Stimulated activated naive CD4-positive, alpha-beta T cell (primary cell): ENCODE data around the gene MAGI2.
"Not testable (repeated sequence)": the region's sequence is repeated elsewhere in the genome, so short reads cannot be mapped to it uniquely, and the experiment has no call there.

Experiments
- DNase-seq, 6 experiments: peaks; one replicate each; lab custom pipeline; 2025; lab: John Stamatoyannopoulos, UW

MAGI2 gene

GRCh38 chr7:78562191-78562590, 891.3 kb downstream of the MAGI2 start:
- no peak for DNase-seq

DNA sequence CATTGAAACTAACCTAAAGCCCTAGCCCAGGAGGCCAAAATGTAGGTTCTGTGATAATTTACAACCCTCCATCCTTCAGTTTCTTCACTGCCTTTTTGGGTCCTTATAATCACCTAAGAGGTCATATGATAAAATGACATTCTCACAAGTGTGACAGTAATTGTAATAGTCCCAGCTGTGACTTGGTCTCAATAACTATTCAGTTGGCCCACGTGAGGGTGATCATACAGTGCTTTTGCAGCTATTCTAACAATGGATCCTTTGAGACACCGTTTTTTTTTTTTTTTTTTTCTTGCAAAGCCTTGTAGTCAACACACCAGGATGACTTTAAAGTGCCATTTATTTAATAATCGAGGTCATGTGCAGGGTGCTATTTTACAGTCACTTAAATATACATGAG, 894.9 kb downstream of the MAGI2 start:
- no peak for DNase-seq

DNA sequence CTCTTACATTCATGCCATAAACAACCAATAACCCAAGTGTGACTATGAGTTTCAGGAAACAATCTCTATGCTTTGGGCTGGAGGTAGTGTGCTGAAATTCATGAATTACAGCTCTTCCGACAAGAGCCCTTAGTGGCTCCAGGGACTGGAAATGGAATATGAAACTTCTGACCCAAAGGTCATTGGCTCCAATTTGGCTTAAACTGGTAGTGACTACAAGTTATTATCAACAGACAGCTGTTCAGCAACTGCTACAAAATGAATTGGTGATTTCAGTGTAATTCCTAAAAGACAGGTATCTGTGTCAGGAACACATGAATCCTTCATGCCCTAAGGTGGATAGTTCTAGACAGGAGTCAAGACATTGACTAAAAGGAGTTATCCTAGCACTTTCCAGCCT, 909.5 kb downstream of the MAGI2 start:
- no peak for DNase-seq

- no peak for DNase-seq
Observed at GRCh38 chr7:78542981-78543380, 910.5 kb downstream of the MAGI2 start.

DNA sequence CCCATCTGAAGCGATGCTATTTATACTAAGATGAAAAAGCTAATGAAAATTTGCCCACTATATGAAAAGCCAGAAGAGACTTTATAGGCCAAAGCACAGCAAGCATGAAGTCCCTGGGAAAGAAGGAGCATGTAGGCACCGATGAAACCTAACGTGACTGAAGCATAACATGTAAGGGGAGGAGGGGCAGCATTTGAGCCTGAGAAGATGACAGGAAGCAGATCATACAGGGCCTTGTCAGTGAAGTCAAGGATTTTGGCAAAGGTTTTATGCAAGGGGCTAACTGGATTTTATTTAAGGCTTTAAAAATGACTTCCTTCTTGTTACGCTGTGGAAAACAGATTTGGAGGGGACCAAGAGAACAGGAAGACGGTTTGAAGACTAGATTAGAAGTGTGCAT, 910.9 kb downstream of the MAGI2 start:
- no peak for DNase-seq

DNA sequence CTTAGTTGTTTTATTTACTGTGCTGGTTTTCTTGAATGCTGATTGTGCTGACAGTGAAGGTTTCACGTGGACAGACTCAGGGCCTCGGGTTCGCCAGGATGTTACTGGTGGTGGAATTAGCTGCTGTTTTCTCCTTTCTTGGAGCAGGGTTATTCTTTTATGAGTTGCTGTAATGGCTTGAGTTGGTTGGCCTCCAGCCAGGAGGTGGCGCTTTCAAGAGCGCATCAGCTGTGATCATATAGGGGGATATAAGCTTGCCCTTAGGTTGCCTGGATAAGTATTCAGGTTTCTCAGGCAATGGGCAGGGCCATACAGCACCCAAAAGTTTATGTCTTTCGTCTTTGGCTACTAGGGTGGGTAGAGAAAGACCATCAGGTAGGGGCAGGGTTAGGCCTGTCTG, 913.6 kb downstream of the MAGI2 start:
- no peak for DNase-seq

DNA sequence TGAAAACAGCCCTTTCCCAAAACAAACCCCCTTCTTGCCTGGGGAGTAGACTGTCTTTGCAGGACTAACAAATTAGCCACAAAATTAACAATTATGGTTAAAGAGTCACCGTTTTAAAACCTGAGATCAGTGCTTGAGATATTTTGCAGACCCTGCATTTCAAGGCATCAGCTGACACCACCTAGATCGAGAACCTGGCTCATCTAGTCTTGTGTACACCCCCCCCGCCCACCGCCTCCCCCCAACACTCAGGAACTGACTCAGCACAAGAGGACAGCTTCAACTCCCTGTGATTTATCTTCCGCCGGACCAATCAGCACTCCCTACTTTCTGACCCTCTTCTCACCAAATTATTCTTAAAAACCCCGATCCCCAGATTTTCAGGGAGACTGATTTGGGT, 917.8 kb downstream of the MAGI2 start:
- DNase-seq, result no peak

DNA sequence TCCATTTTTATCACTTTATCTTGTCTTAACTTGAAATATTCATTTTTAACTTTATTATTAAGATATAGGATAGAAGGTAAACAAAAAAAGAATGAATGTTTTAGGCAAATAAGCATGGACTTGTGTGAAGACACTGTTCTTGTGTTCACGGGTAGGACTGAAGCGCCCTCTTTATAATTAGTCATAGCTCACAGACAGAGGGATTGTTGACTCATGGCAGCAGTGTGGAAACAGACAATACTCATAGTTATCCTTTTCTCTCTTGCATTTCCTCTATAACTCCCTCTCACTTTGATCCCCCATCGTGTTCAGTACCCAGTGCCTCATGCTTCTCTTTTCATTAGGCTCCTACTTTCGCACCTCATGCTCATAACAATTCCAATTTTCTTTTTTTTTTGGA, 923.1 kb downstream of the MAGI2 start:
- DNase-seq, result no peak

GRCh38 chr7:78529392-78529791, 924.1 kb downstream of the MAGI2 start:
- DNase-seq, result no peak

- DNase-seq, result no peak
Observed at GRCh38 chr7:78528964-78529363, 924.5 kb downstream of the MAGI2 start.

GRCh38 chr7:78523930-78524329, 929.5 kb downstream of the MAGI2 start:
- DNase-seq, result no peak

- DNase-seq, result no peak
Observed at GRCh38 chr7:78521961-78522360, 931.5 kb downstream of the MAGI2 start.

DNA sequence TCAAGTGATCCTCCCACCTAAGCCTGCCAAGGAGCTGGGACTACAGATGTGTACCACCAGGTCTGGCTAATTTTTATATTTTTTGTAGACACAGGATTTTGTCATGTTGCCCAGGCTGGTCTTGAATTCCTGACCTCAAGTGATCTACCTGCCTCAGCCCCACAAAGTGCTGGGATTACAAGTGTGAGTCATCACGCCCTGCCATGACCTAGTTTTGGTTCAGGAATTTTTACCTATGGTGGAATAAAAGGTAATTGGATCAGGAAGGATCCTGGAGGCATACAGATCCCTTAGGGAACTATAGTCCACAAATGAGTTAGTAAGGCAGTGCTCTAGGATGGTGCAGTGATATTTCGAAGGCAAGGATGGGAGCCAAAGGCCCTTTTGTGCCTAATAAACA, 937.0 kb downstream of the MAGI2 start:
- no peak for DNase-seq

- no peak for DNase-seq
Observed at GRCh38 chr7:78514634-78515033, 938.8 kb downstream of the MAGI2 start.

DNA sequence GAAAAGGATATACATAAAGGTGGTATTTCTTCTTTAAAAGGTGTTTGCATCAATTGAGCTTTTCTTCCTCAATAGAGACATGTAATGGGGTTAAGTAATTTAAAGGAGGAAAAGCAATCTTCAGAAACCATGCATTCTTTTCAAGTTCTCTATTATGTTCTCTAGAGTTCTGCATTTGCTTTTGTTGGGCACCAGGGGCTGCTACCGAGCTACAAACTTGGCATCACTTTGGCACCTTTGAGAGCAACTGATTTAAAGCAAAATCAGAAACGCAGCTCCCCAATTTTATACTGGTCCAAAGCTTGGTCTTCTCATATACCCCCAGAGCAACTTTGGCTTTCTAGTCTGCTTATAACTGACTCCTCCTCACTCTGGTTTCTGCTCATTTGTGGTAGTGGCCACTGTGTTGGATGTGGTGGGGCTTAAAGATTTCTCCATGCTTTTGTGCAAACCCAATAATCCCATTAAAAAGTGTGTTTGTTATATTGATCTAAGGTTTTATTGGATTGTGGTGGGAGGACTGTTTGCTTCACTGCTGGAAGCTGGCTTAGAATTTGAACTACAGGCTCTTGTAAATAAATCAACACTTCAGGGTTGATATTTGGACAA, 942.8 kb downstream of the MAGI2 start:
- DNase-seq, result no peak

GRCh38 chr7:78503301-78503700, 950.2 kb downstream of the MAGI2 start:
- DNase-seq, result not testable (repeated sequence)

- DNase-seq, result no peak
Observed at GRCh38 chr7:78501064-78501463, 952.4 kb downstream of the MAGI2 start.

DNA sequence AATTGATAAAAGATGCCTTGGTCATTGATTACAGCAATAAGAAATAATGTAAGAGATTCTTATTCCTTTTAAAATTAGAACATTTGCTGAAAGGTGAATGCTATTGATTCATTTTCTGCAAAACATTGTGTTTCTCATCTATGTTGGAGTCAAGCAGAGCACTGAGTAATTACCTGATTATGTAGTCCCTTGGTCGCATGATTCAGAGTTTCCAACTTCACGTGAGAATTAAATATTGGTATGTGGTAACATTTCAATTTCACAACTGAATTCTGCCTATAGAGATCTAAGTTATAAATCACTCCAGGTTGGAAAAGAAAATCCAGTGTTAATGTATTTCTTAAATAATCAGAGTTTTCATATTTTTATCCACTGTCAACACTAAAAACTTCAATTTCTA, 953.5 kb downstream of the MAGI2 start:
- no peak for DNase-seq

- no peak for DNase-seq
Observed at GRCh38 chr7:78499283-78499682, 954.2 kb downstream of the MAGI2 start.

DNA sequence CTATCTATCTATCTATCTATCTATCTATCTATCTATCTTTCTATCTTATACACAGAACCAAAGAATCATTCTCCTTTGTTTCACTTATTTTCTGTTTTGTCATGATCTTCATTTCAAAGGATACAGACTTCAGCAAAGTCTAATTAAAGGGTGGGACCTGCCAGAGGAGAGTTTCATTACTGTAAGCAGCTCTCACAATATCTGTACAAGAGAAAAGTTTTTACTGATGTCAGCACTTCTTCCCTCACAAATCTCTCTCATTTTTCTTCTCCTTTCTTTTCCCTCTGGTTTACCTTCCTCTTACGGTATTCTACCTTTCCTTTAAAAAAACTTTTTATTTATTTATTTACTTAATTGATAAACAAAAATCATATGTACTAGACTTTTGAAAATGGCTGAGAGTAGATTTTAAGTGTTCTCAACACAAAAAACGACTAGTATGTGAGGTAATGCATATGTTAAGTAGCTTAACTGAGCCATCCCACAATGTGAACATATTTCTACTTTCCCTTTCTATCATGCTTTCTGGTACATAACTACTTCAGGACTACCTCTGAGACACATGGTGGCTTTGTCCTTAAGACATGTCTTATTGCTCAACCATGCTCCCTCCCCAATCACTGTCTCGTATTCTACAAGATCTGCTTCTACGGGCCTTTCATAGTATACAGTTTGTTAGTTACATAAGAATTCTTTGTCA, 955.6 kb downstream of the MAGI2 start:
- no peak for DNase-seq

DNA sequence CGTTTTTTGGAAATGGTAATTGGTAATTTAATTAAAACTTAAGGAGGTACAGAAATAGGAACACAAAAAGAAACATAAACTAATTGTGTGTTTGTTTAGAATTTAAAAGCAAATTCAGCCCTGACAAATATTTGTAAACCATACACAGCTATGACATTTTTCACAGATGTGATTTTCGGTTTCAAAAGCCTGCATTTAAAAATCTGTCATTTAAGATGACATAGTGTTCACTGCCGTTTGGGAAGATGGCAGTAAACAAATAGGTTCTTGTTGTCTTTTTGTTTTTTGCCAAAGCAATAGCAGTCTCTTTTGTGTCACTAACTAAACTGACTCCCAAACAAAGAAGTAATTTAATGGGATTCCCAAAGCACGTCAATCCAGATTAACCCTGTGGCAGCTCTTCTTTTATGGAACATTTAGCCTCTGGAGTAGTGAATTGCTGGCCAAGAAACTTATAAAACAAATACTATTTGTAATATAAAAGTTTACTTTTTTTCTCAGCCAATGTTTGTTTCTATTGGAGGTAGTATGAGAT, 957.3 kb downstream of the MAGI2 start:
- DNase-seq, result no peak

DNA sequence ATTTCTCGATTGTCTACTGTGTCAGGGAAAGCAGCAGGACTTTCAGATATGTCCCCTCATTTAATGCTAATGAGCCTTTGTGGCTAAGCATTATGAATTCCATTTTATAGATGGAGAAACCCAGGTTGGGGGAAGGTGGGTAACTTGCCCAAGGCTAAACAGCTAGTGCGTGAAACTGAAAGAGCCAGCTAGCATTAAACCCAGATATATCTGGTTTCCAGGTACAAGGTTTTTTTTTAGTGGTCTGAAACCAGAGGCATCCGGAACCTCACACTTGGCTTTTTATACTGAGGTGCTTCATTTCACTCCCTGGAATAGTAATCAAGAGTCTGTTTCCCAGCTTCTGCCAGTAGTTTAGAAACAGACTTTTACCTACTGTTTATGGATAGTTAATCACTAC, 960.1 kb downstream of the MAGI2 start:
- DNase-seq, result no peak

DNA sequence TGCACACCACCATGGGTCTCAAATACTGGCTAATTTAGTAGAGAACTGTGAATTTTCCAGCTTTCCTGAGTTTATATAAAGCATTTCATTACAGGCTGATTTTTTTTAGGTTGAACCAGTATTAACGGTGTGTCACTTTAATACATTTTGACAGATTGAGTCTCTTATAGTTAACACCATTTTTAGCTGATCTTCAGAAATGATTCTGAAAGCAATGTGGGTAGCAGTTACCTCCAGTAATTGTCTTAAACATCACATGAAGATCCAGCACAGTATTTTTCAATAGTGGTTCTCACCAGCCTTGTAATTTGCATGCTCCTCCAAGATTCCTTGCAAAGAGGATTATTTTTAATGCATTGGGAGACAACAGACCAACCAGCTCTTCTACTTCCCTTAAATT, 961.3 kb downstream of the MAGI2 start:
- no peak for DNase-seq

DNA sequence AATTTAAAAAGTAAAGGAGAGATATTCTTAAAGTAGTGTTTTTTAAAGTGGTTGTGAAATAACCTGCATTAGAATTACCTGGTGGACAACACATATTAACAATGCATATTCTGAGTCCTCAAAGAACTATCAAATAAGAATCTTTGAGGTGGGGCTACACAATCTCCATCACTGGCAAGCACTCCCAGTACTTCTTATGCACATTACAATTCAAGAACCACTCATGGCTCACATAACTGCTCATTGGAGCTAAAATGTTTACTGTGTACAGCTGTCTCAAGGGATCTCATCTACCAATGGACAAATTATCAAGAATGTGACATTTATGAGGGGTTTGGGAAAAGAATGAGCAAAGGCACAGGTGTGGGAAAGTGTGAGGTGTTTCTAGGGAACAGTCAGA, 962.9 kb downstream of the MAGI2 start:
- no peak for DNase-seq
